HG02852 (cell line): ENCODE results near the gene MRGPRX2.

Source experiments
- ATAC-seq: cut with Tn5 transposase; IDR thresholded peaks from one replicate; pipeline ENCODE4 v1.9.1; 2021; ENCODE audit warnings: mild to moderate bottlenecking, moderate library complexity; ENCODE audit not compliant: unreplicated experiment

The MRGPRX2 gene

GRCh38 chr11:19013181-19013857 lies 47.2 kb downstream of the MRGPRX2 start:
- no peak for ATAC-seq

- no peak for ATAC-seq
Observed at GRCh38 chr11:19012636-19013035, 47.9 kb downstream of the MRGPRX2 start.
